HG03280 (cell line): ENCODE results near the gene LIPI.
"Not testable (repeated sequence)": the region's sequence is repeated elsewhere in the genome, so short reads cannot be mapped to it uniquely, and the experiment has no call there.

Experiments used
- ATAC-seq: cut with Tn5 transposase; IDR thresholded peaks from one replicate; pipeline ENCODE4 v1.9.1; 2021; ENCODE audit warnings: mild to moderate bottlenecking, moderate library complexity; ENCODE audit not compliant: unreplicated experiment

LIPI gene

DNA sequence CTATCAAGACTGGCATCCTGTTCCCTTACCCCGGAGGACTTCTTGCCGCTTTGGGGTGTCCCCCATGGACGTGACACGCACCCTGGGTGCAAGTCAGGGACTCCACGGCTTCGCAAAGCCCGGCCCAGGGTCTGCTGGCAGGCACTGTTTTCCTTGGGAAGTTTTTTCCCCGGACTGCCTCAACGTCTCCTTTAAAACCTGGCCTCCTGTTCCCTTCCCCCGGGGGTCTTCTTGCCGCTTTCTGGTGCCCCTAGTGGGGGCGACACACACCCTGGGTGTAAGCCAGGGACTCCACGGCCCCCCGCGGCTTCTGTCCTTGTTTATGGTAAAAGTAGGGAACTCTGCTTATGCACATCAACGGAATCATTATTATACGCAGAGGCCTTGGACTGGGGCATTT lies 136.6 kb downstream of the LIPI start:
- ATAC-seq, result no peak

DNA sequence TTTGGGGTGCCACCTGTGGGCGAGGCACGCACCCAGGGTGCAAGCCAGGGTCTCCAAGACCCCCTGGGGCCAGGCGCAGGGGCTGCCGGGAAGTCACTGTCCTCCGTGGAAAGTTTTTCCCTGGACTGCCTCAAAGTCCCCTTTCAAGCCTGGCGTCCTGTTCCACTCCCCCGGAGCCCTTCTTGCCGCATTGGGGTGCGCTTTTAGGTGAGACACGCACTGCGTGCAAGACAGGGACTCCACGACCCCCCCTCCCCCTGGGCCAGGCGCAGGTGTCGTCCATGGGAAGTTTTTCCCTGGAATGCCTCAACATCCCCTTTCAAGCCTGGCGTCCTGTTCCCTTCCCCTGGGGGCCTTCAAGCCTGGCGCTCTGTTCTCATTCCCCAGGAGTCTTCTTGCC lies 137.1 kb downstream of the LIPI start:
- no peak for ATAC-seq

DNA sequence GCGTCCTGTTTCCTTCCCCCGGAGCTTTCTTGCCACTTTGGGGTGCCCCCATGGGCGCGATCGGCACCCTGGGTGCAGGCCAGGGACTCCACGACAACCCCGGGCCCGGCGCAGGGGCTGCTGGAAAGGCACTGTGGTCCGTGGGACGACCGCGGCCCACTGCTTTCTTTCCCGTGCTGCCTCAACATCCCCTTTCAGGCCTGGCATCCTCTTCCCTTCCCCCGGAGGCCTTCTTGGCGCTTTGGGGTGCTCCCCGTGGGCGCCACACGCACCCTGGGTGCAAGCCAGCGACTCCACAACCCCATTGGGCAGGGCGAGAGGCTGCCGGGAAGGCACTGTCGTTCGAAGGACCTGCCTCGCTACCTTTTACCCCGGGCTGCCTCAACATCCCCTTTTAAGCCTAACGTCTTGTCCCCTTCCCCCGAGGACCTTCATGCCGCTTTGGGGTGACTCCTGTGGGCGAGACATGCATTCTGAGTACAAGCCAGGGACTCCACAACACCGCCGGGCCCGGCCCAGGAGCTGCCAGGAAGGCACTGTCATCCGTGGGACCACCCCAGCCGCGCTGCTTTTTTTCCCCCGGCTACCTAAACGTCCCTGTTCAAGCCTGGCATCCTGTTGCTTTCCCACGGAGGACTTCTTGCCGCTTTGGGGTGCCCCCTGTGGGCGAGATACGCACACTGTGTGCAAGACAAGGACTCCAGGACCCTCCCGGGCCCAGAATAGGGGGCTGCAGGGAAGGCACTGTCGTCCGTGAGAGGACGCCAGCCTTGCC lies 137.8 kb downstream of the LIPI start:
- no peak for ATAC-seq

DNA sequence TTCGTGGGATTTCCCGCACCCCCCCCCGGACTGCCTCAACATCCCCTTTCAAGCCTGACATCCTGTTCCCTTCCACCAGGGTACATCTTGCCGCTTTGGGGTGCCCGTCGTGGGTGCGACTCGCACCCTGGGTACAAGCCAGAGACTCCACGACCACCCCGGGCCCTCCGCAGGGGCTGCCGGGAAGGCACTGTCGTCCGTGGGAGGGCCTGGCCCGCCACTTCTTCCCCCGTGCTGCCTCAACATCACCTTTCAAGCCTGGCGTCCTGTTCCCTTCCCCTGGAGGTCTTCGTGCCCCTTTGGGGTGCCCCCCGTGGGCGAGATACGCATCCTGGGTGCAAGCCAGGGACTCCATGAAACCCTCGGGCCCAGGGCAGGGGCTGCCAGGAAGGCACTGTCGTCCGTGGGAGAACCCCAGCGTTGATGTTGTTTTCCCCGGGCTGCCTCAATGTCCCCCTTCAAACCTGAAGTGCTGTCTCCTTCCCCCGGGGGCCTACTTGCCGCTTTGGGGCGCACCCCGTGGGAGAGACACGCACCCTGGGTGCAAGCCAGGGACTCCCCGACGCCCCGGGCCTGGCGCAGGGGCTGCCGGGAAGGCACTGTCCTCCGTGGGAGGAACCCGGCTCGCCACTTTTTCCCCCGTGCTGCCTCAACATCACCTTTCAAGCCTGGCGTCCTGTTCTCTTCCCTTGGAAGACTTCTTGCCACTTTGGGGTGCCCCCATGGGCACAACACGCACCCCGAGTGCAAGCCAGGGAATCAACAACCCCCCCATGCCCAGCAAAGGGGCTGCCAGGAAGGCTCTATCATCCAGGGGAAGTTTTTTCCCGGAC lies 138.6 kb downstream of the LIPI start:
- no peak for ATAC-seq

DNA sequence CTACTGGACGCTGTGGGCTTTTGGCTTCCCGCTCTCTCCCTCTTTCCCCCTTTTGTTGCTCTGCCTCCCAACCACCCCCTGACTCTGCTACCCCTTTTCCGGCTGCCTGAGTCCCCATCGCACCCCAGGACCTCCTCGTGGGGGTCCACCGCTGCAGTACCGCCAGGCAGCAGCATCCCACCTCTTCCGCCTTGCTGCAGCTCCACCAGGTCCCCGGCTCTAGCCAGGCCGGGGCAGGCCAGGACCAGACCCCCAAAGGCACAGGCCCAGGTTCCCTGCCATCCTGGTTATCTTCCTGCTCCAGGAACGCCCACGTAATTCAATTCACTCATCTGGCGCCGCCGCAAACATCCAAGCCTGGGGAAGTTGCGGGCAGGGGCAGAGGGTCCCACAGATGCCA lies 139.8 kb downstream of the LIPI start:
- ATAC-seq, result no peak

DNA sequence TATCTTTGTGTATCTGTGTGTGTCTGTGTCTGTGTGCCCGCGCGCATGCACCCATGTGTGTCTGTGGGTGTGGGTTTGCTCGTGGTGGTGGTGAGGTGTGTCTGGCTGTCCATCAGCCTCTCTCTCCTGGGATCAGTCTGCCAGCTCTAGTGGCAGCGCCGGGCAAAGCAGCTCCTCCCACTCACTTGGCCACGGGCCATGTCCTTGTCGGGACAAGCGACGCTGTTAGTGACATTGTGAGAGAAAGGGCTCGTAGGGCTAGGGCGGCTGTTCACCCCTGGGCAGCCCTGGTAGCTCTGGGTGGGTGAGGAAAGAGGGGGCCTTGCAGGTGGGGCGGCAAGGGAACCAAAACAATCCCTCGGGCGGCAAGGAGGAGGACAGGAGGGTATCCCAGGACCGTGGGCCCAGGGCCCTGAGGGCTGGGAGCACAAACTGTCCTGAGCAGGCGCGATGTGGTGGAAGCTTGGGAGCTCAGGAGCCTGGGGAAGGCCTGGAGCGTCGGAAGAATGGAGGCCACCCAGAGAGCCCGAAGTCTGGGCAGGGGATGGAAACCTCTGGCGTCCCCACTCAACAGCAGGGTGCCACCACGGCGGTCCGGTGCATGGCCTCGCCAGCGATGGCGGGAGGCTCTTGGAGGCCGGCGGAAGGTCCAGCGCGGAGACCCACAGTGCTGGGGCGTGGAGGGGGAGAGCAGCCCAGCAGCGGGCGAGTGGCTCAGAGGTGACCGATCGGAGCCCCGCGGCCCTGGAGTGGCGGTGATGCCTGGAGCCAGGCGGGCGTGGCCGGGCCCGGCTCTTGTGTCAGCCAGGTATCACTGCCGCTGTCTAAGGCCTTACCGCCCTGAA lies 140.5 kb downstream of the LIPI start:
- no peak for ATAC-seq

DNA sequence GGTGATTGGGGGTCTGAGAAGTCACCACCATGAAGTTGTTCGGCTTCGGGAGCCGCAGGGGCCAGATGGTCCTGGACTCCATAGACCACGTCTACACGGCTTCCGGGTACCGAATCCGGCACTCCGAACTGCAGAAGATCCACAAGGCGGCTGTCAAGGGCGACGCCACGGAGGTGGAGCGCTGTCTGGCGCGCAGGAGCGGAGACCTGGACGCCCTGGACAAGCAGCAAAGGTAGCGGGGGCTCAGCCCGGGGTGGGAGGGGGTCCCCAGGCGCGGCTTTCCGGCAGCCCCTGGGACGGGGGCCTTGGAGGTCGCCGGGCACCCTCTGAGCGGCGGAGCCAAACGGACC lies 146.5 kb downstream of the LIPI start:
- no peak for ATAC-seq

DNA sequence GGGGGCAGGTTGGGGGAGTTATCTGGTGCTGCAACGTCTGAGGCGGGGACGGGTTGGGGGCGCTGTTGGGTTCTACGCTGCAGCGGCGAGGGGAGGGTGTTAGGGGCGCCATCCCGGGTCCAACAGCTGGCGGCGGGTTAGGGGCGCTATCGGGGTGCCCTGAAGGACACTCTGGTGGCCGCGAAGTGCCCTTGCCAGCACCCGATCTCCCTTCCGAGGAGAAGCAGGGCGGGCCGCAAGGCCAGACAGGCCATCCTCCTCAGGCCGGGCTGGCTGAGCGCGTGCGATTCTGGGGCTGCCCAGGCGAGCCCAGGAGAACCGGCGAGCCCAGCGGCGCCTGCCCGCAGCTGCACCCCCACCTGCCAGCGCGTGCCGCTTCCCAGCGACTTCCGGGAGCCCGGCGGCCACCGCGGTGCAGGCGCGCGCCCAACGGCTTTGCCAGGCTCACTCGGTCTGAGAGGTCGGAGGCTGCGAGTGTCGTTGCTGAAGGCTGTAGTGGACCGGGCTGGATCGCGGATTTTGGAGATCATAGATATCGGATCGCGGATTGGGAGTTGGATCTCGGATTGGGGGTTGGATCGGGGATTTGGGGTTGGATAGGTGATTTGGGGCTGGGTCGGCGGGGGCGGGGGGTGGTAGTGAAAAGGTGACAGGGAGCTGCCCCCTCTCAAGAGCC lies 147.0 kb downstream of the LIPI start:
- not testable (repeated sequence) for ATAC-seq

DNA sequence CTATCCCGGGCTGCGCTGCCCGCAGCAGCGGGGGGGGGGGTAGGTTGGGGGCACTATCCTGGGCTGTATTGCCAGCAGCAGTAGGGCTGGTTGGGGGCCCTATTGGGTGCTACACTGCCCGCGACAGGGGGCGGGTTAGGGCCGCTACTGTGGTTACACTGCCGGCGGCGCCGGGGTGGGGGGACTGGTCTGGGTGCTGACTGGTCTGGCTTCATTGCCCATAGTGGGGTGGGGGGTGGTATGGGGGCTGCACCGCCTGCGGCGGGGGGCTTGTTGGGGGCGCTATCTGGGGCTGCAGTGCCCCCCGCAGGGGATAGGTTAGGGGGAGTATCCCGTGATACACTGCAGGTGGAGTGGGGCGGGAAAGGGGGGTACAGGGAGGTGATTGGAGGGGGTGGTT lies 148.1 kb downstream of the LIPI start:
- not testable (repeated sequence) for ATAC-seq

DNA sequence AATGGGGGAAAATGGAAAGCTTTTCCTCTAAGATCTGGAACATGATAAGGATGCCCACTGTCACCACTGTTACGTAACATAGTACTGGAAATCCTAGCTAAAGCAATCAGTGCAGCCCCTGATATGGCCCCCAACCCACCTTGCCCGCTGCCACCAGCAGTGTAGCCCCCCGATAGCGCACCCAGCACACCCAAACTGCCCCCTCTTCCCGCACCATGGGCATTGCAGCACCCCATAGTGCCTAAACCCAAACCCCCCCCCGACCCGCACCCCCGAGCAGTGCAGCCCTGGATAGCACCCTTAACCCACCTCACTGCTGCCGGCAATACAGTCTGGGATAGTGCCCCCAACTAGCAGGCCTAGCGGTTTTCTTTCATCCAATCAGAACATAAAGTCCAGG lies 148.9 kb downstream of the LIPI start:
- not testable (repeated sequence) for ATAC-seq

DNA sequence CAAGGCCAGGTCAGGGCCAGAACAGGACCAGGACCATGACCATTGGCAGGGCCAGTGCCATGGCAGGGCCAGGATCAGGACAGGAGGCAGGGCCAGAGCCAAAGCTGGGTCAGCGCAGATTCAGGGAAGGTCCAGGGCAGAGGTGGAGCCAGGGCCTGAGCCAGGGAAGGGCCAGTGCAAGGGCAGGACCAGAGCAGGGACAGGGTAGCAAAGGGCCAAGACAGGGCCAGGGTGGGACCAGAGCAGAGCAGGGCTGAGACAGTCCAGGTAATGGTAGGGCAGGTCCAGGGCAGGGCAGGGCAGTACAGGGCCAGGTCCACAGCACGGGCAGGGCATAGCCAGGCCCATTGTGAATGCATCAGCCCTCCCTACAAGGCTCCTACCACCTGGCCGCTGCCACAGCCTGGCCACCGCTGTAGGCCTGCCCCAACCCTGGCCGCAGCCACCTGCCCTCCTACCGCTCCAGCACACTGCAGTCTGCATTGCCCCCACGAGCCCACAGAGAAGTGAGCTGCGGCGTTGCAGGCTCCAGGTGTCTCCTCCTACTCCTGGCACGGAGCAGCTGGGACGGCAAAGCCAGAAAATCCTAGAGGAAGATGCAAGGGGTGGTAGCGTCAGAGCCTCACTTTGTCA lies 151.6 kb downstream of the LIPI start:
- not testable (repeated sequence) for ATAC-seq
